ENCODE results near the gene NXN.
"Not testable (repeated sequence)": the region's sequence is repeated elsewhere in the genome, so short reads cannot be mapped to it uniquely, and the experiment has no call there.

The NXN gene

DNA sequence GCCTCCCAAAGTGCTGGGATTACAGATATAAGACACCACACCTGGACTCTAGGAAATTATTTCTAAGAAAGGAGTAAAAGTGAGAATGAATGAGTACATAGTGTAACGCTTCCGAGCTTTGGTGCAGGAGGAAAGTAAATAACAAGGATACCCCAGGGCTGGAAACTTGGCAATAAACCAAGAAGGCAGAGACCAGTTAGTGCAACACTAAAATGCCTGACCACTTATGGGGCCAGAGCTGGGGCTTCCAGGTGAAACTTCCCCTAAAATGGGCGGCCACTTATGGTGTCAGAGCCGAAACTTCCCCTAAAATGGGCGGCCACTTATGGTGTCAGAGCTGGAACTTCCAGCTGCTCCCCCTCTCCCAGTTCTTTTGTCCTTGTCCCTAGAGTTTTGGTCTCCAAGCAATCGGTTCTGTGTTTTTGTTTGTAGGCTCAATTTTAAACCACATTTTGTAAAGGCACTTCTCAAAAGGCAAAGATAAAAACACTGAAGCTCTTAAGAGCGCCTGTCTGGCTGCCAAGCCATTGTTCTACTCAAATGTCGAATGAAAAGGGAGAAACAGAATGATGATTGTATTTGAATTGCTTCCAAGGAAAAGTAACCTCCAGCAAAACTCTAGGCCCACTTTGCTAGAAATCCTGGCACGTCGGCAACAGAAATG is 63.9 kb downstream of the NXN start:
- DNase-seq = no peak

DNA sequence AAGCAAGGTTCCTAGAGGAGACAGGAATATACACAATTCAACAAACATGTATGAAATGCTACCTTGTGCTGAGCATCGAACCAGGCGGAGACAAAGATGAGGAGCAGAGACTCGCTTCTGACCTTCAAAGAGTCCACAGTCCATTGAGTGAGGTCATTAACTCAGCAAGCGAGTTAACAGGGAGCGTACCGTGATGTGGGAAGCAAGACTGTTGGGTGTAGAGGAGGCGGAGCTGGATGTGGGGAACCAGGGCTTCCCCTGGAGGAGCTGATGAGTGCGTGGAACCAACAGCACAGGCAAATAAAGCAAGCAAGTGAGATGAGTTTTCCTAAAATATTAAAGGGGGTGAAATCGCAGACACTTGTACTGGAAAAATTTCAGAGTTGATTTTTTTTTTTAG is 65.0 kb downstream of the NXN start:
- DNase-seq = no peak

DNA sequence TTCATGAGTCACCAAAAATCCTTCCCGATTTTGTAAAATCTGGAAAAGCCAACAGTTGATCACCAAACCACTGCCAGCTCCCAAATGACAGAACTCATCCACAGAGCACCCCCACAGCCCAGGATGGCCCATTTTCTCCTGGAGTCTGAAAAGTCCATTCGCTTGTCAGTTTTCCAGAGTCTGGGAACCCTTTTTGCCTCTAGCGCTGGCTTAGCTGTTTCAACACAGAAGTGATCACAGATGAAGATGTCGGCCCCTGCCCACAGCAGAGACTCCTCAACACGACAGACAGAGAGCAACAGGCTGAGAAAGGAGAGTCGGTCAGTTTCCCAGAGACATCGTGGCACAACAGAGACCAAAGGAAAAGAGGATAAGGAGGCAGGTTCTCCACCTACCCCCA is 66.4 kb downstream of the NXN start:
- no peak for DNase-seq

DNA sequence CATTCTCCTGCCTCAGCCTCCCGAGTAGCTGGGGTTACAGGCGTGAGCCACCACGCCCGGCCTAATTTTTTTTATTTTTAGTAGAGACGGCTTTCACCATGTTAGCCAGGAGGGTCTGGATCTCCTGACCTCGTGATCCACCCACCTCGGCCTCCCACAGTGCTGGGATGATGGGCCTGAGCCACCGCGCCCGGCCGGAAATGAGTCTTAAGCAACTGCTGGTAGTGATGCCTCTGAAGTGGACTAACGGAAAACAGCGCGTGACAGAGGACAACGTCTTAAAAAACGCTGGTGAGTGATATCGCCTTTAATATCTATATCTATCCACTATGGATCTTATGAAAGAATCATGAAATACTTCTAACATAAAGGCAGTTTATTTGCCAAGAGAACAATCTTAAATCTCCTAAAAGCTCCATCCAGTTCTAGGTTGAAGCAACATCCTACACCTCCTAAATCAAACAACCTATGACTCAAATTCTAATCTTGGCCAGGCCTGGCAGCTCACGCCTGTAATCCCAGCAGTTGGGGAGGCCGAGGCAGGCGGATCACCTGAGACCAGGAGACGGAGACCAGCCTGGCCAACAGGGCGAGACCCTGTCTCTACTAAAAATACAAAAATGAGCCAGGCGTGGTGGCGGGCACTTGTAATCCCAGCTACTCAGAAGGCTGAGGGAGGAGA is 69.8 kb downstream of the NXN start:
- no peak for DNase-seq

DNA sequence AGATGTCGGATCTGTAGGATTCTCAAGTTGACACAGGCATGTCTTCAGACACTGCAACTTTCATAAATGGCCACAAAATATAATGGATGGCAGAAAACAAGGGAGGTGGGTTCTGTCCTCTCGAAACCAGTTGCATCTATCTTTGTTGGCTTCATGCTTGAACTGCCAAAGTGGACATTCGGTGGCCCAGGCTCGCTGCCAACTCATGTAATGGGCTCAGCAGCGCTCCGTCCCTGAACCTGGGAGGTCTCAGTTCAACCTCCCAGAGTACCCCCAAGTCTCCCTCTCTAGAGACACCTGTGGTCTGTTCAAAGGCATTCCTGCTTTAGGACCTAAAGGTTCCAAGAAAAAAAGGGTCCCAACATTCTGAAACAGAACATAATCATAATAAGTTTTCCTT is 71.9 kb downstream of the NXN start:
- no peak for DNase-seq

DNA sequence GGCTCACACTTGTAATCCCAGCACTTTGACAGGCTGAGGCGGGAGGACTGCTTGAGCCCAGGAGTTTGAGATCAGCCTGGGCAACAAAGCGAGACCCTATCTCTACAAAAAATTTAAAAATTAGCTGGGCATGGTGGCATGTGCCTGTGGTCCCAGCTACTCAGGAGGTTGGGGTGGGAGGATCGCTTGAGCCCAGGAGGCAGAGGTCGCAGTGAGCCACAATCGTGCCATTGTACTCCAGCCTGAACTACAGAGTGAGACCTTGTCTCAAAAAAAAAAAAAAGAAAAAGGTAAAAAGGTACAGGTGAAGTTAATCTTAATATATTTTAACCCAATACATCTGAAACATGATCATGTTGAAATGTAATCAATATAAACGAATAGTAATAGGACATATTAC is 73.9 kb downstream of the NXN start:
- DNase-seq = not testable (repeated sequence)

DNA sequence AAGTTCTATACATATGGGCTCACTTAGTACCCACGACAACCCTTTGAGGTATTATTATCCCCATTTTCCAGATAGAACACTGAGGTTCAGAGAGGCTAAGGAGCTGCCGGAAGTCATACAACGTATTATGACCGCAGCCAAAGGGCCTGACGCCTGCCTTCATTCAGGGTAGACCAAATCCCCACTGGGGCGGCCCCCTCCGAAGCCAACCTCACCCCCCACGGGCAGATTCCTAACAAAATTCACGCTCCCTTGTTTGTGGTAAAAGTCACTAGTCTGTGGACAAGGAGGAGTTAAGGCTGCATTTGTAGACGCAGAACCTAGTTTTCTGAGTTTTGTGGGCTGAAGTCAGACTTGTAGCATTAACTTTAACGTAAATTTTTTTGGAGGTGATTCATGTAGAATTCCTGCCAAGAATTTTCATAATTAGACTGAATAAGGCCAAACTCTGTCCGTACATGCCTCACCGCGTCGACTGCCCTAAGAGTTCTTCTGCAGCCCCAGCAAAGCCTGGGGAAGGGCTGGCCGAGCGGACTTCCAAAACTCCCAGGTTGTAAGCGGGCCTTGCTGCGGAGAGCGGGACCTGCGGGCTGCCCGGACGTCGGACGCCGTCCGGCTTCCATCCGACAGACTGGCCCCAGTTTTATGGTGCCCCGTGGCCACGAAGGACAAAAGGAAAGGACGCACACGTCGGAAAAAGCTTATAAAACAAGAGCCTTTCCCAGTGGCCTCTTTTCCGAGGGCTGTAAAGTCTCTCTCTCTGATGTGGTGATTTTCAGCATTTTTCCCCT is 75.7 kb downstream of the NXN start:
- no peak for DNase-seq

DNA sequence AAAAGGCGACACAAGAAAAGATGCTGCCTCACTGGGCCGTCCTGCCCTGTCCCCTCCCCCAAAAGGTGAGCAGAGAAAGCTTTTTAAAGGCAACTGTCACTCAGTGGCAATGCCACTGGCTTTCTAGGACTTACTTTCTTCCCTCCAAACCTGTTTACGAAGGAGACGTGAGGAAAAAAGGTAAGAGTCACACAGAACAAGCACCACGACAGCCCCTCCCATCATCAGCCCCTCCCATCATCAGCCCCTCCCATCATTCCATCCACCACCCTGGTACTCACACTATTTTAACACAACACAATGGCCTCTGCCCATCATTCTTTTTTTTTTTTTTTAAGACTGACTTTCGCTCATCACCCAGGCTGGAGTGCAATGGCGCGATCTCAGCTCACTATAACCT is 77.1 kb downstream of the NXN start:
- no peak for DNase-seq

DNA sequence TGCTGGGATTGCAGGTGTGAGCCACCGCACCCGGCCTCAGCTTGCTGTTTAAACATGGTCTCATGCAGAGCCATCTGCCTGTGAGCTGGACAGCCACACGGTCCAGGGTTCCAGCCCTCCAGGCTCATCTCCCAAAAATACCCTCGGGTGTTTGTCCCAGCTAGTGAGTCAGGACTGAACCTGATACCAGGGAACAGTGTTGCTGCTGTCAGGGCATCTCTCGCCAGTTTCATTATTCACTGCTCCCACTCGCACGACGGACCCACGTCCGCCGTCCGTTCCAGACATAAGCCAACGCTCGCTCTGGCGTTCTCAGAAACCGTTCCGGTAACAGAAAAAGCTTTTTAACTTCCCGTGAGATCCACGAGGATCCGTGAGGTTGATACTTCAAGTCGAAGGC is 77.6 kb downstream of the NXN start:
- no peak for DNase-seq

DNA sequence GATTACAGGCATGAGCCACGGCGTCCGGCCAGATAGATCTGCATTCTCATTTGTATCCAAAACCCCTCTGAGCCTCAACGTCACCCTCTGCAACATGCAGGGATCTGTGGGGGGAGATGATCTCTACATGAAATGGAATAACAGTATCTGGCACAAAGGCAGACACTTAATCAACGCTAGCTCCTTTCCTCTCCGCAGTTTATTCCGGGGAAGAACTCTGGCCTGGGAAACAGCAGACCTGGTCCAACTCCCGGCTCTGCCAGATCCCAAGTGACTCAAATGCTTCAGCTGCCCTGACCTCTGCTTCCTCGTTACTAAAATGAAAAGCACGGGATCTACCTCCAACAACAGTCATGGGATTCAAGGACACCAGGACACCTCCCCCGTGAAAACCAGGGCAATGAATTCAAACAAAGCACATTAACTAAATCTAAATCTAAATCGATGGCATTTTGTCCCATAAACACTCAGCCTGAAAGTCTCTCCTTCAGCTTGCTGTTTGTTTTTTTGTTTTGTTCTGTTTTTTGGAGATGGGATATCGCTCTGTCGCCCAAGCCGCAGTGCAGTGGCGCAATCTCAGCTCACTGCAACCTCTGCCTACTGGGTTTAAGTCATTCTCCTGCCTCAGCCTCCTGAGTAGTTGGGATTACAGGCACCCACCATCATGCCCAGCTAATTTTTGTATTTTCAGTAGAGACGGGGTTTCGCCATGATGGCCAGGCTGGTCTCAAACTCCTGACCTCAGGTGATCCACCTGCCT is 78.2 kb downstream of the NXN start:
- no peak for DNase-seq

DNA sequence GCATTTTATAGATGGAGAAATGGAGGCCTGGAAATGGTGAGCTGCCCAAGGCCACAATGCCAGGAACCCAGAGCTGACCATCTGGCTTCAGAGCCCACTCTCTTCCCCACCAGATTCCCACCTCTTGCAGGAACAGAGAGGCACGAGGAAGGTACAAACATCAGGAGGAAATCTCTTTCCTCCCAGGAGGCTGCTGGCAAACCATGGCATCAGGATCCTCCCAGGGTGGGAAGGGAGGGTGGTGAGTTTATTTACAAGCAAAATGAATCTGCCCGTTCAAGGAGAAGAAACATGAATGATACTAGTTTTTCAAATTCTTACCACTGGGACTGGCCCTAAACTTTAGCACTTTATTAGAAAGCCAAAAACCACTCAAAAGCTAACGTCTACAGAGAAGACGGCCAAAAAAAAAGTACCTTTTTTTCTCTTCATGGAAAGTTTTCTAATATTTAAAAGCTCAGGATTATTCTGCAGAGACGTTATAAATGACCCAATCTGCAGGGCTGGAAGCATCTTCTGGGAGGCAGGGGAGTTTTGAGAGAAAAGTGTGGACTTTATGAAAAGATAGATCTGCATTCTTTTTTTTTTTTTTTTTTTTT is 79.1 kb downstream of the NXN start:
- no peak for DNase-seq

DNA sequence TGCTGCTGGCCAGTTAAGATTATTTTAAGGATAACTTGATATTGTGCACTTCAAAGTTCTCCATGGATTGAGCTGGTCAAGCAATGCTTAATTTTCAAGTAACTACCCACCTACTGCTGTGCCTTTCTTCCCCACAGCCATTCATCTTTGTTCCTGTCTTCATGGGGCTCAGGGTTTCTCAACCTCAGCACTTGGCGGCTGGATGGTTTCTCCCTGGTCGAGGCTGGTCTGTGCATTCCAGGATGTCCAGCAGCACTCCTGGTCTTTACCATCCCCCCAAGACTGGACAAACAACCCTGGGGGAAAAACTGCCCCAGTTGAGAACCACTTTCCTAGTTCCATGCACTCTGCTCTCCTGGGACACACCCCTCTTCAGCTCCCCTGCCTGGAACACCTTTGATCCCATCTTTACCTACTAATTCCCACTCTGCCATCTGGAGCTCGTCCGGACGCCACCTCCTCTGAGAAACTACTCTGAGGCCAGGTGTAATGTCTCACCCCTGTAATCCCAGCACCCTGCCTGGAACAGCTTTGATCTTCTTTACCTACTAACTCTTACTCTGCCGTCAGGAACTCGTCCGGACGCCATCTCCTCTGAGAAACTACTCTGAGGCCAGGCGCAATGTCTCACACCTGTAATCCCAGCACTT is 81.5 kb downstream of the NXN start:
- DNase-seq = no peak

DNA sequence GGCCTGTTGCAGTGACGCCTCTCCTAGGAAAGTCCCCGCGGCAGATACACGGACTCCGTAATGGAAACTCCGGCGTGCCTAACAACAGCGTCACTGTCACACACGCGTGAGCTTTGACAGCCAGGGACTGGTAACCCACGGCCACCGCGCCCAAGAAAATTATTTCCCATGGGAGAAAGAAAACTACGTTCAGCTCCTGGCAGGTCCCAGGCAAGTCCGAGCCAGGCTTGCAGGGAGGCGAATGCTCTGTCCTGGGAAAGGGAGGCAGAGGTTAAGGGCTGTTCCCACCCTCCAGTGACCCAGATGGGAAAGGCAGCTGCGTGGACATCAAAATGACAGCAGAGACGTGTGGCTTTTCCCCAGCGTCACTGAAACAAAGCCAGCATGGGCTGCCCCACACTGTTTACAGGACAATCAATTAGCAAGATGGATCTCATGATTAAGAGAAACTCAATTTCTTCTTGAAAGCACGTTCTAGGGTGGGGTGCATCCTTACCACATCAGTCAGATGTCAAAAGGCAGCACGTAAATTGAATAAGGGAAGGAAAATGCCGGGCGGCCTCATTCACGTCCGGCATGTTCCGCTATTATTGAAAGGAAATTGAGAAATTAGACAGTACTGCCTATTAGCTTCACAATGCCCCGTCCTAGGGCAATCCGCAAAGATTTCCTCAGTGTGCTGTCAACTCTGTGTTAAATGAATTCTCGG is 82.5 kb downstream of the NXN start:
- no peak for DNase-seq

DNA sequence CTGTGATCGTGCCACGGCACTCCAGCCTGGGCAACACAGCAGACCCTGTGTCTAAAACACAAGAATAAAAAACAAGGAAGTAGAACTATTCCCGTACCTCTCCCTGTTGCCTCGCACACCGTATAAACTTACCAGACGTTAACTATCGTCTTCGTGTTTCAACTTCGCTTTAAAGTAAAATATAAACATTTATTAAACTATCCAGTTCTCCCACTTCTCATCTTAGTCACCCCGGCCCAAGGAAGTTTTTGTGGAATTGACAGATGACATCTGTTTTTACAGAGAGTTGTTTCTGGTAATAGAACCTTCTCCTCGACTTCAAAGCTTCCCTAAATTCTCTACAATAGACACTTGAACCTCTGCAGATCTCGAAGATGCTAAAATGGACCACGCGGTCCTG is 83.1 kb downstream of the NXN start:
- no peak for DNase-seq

DNA sequence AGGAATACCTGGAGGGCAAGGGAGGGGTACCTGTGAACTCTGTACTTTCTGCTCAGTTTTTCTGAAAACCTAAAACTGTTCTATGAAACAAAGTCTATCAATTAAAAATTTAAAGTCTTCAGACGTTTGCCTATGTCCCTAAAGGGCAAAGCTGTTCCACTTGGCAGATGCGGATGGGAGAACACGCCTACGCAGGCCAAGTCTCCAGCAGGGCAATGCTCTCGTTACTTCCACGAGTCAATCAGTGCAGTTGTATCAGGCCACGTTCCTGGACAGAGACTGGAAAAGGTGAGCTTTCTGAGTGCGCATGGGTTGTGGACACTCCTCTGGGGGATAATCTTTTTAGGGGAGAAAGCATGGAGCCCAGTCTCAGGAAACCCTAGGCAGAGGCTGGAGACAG is 86.6 kb downstream of the NXN start:
- no peak for DNase-seq

DNA sequence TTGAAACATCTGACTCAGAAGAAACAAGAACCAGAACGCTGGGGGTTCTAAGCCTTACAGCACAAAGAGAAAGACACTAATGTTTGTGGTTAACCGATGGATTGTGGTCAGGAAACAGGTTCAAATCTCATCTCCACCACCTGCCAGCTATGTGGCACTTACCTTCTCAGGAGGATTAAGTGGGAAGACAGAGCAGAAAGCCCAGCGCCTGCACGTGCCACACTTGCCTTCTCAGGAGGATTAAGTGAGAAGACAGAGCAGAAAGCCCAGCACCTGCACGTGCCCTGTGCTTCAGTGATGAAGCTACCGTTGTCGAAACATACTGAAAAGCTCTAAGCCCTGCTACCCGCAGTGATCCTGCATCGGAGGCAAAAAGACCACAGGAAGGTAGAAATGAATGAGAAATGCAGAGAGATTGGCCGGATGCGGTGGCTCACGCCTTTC is 90.6 kb downstream of the NXN start:
- DNase-seq = no peak

DNA sequence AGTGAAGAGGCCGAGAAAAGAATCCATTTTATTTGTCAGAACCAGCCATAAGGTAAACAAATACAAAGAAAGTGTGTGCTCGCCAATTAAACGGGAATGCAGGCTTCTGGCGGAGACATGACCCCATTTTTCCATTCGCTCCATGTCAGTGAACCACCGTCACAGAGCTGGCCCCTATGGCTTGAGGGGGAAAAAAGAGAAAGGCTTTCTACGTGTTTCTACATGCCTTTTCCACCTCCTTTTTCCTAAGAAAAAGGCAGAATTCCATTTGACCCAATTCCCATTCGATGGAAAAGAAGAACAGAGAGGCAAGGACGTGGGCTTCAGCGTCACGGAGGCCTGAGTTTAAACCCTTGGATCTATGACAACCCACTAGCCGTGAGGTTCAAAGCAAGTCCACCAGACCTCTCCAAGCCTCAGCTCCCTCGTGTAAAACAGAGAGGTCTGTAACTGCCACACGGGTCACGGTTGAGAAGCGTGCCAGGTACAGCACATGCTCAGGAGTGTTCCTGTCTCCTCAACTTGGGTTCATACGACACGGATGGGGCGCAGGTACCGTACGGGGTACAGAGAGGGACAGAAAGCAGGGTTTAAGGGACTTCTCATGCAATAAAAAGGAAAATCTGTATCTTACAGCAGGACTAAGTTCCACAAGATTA is 91.9 kb downstream of the NXN start:
- DNase-seq = no peak

DNA sequence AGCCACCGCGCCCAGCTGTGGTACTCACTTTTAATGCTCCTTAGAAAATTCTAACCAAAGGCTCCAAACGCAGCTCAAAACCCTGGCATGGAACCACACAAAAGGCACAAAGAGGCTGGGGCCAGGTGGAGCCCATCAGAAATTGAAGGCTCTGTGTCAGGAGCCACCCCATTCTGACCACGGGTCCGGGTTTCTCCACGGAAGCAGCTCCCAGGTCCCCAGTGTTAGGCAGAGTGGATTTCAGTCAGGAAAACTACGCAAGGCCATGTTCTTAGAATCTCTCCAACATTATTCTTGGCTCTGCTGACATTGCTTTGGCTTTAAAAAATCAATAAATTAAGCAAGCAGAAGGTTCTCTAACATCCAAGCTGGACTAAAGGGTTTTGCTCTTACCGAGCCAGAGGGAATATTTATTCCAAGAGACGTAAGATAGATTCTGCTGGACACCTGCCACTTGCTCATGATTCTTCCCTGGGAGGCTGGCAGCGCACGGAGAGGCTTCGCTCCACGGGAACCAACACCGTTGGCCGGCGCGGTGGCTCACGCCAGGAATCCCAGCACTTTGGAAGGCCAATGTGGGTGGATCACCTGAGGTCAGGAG is 93.5 kb downstream of the NXN start:
- DNase-seq = no peak

DNA sequence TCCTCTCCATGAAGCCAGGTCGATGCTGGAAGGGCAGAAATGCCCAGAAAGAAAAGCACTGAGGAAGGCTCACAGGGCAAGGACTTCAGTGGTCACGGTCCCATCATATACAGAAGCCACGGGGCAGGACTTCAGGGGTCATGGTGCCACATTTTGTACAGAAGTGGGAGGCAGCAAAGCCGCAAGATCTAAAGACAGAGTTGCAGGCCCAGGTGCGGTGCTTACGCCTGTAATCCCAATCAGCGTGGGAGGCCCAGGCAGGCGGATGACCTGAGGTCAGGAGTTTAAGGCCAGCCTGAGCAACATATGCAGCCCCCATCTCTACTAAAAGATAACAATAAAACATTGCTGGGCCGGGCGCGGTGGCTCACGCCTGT is 96.0 kb downstream of the NXN start:
- DNase-seq = no peak

DNA sequence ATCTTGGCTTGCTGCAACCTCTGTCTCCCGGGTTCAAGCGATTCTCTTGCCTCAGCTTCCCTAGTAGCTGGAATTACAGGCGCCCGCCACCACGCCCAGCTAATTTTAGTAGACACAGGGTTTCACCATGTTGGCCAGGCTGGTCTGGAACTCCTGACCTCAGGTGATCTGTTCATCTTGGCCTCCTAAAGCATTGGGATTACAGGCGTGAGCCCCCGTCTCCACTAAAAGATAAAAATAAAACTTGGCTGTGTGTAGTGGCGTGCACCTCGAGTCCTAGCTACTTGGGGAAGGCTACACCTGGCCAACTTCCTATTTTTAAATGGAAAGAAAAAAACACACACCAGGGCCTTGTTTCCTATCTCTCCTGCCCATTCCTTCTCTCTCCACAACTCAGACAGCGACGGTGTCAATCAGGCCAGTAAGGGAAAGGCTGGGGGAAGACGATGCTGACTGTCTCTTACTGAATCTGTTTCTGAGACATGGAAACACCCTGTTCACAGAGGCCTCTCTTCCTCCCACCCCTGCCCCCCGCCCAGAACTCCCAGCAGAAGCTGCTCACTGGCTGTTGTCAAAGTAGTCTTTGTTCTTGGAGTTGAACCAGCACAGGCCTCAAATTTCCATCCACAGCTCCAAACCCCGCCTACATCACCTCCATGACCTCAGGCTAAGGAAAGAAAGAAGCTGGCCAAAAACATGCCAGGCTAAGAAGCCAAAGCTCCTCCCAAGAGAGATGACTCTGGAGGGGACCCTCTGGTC is 96.6 kb downstream of the NXN start:
- no peak for DNase-seq
